Activated naive CD4-positive, alpha-beta T cell treated with anti-CD3 and anti-CD28 coated beads for 36 hours (primary cell): Measurements from ENCODE around the gene TMA7B. TPM values are rescaled to one million over a fixed set of nuclear protein-coding genes. Genes with fewer than 3 reads are reported as not detected.

Experiments
- CTCF ChIA-PET: fragments of 350-600 bp; sonication (Branson Sonifier 250); formaldehyde crosslinking; loops from one replicate; lab custom pipeline; 2021; ENCODE audit warnings: antibody characterized with exemption; lab: Charles Lee
- DNase-seq: peaks from one replicate; pipeline ENCODE4 v3.0.0-alpha.2; 2020
- H3K27ac Mint-ChIP-seq: one replicate; pipeline ENCODE4 v1.8.0; 2021; ENCODE audit warnings: mild to moderate bottlenecking, mixed read lengths
- H3K27me3 Mint-ChIP-seq: one replicate; pipeline ENCODE4 v1.8.0; 2021; ENCODE audit warnings: low read depth, mixed read lengths
- H3K36me3 Mint-ChIP-seq: one replicate; pipeline ENCODE4 v1.8.0; 2021; ENCODE audit warnings: low read depth, mixed read lengths
- H3K4me1 Mint-ChIP-seq: one replicate; pipeline ENCODE4 v1.8.0; 2021; ENCODE audit warnings: low read depth, mixed read lengths
- H3K4me3 Mint-ChIP-seq: one replicate; pipeline ENCODE4 v1.8.0; 2021; ENCODE audit warnings: mild to moderate bottlenecking, moderate library complexity, mixed read lengths
- H3K9me3 Mint-ChIP-seq: one replicate; pipeline ENCODE4 v1.8.0; 2021; ENCODE audit warnings: mixed read lengths
- intact Hi-C: fragments of 100-400 bp; cut with micrococcal nuclease; formaldehyde crosslinking; loops from one replicate; pipeline ENCODE4 v1.15.1; 2023
- total RNA-seq, 2 experiments: library from RNA; stranded (reverse); gene quantifications; one replicate each; pipeline ENCODE4 v1.2.3, GENCODE V29; 2021

TMA7B gene
- total RNA-seq, 2 experiments from 2014 or later: 1.1 to 1.5 TPM

GRCh38 chr22:39933741-39934140, 26.5 kb upstream of the TMA7B start:
- H3K4me1 Mint-ChIP-seq: peaks cover 55% of the 10 kb centered on the region
- peak overlapping the region; percentile 78 for H3K4me3 Mint-ChIP-seq
- no peaks in the 10 kb centered on the region for H3K36me3 Mint-ChIP-seq
- DNase-seq: peak; percentile 36
- H3K9me3 Mint-ChIP-seq: no peaks in the 10 kb centered on the region
- CTCF ChIA-PET: interaction anchor here (0.5 to 3.5 kb wide), 13 partner anchors 9 to 91 kb away, joined by 3 to 23 read pairs (median 7); no protein-coding TSS in a partner anchor
- no peak overlapping the region for H3K27ac Mint-ChIP-seq
- no peaks in the 10 kb centered on the region for H3K27me3 Mint-ChIP-seq
- intact Hi-C loops: loop anchor here (2.0 to 5.0 kb wide), 2 partner anchors 13 to 244 kb away; partner anchors contain the start of gene TNRC6B

GRCh38 chr22:39935116-39935515, 25.1 kb upstream of the TMA7B start:
- no peaks in the 10 kb centered on the region for H3K27me3 Mint-ChIP-seq
- peak overlapping the region; percentile 78 for H3K4me3 Mint-ChIP-seq
- no peaks in the 10 kb centered on the region for H3K36me3 Mint-ChIP-seq
- no peaks in the 10 kb centered on the region for H3K9me3 Mint-ChIP-seq
- intact Hi-C loops: loop anchor here (1.0 to 5.0 kb wide), 3 partner anchors 8 to 33 kb away; partner anchors contain the start of gene GRAP2
- CTCF ChIA-PET: interaction anchor here (0.6 to 3.5 kb wide), 9 partner anchors 9 to 401 kb away, joined by 3 to 23 read pairs (median 3); no protein-coding TSS in a partner anchor
- H3K4me1 Mint-ChIP-seq: peaks cover 67% of the 10 kb centered on the region
- H3K27ac Mint-ChIP-seq: no peak overlapping the region
- no peak for DNase-seq

- CTCF ChIA-PET: interaction anchor here (0.6 to 3.5 kb wide), 8 partner anchors 9 to 402 kb away, joined by 3 to 23 read pairs (median 3); no protein-coding TSS in a partner anchor
- no peaks in the 10 kb centered on the region for H3K27me3 Mint-ChIP-seq
- no peak overlapping the region for H3K27ac Mint-ChIP-seq
- no peaks in the 10 kb centered on the region for H3K36me3 Mint-ChIP-seq
- H3K4me1 Mint-ChIP-seq: peaks cover 72% of the 10 kb centered on the region
- H3K4me3 Mint-ChIP-seq: peak overlapping the region; percentile 78
- intact Hi-C loops: loop anchor here (1.0 to 5.0 kb wide), 3 partner anchors 8 to 33 kb away; partner anchors contain the start of gene GRAP2
- no peaks in the 10 kb centered on the region for H3K9me3 Mint-ChIP-seq
- DNase-seq: no peak
Measured at GRCh38 chr22:39935612-39936011, 24.6 kb upstream of the TMA7B start.

DNA sequence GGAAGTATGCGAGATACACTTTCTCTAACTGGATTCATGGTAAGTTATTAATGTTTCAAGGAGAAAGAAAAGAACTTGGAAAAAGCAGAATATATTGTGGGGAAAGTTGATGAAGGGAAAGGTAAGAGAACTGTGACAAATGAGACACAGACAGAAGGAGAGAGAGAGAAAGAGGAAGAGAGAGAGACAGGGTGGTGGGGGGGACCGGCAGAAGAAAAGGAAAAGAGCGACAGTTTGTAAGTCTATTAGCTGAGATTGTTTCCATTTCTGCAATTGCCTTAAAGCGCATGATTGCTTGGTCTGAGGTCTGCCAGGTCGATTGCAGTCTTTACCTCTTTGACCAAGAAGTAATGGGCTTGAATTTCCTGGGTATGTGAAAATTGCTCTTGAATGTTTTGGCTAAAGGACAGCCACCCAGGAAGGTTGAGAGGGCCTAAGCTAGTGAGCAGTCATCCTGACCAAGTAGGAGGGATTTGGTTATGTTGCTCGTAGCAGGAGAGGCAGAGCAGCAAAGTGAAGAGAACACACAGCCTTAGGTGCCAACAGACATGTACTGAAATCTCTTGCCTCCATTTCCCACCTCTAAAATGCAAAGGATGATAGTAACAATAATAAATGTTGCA, 23.6 kb upstream of the TMA7B start:
- Mint-ChIP-seq H3K36me3 (no peaks in the 10 kb centered on the region), H3K27me3 (no peaks in the 10 kb centered on the region), H3K9me3 (no peaks in the 10 kb centered on the region), H3K27ac (no peak overlapping the region), H3K4me1 (peaks cover 80% of the 10 kb centered on the region), H3K4me3 (peak overlapping the region; percentile 78)
- CTCF ChIA-PET: interaction anchor here (1.0 to 1.5 kb wide), 6 partner anchors 8 to 88 kb away, joined by 3 to 8 read pairs (median 4); no protein-coding TSS in a partner anchor
- no peak for DNase-seq
- intact Hi-C loops: loop anchor here (5.0 kb wide), 1 partner anchor 34 kb away; the partner anchor contains the start of gene GRAP2

DNA sequence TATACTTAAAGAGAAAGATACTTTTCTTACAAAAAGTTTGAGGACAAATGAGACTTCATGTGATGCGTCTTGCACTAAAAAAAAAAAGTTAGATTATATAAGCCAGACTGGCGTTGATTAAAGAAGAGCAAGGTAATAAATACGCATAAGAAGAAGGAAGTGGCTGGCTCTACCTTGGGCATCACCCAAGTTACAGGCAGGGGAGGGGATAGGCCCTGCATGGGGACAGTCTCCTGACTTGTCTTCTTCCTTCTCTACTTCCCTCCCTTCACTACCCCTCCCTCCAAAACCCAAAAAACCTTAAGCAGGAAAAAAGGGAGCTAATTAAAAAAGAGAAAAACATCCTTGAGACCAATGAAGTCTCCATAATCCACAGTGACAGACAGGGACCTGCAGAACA, 22.3 kb upstream of the TMA7B start:
- Mint-ChIP-seq H3K4me3 (peak overlapping the region; percentile 61), H3K27me3 (no peaks in the 10 kb centered on the region), H3K36me3 (no peaks in the 10 kb centered on the region), H3K9me3 (no peaks in the 10 kb centered on the region), H3K27ac (no peak overlapping the region), H3K4me1 (peaks cover 88% of the 10 kb centered on the region)
- peak; percentile 47 for DNase-seq
- CTCF ChIA-PET: interaction anchor here (0.6 to 1.4 kb wide), 10 partner anchors 9 to 526 kb away, joined by 3 to 6 read pairs (median 3); no protein-coding TSS in a partner anchor
- intact Hi-C loops: loop anchor here (2.0 to 5.0 kb wide), 2 partner anchors 17 to 36 kb away; partner anchors contain the start of gene GRAP2

GRCh38 chr22:39938509-39939111, 21.6 kb upstream of the TMA7B start:
- intact Hi-C loops: loop anchor here (2.0 to 5.0 kb wide), 2 partner anchors 16 to 36 kb away; partner anchors contain the start of gene GRAP2
- peak overlapping the region; percentile 61 for H3K4me3 Mint-ChIP-seq
- H3K9me3 Mint-ChIP-seq: no peaks in the 10 kb centered on the region
- peaks cover 90% of the 10 kb centered on the region for H3K4me1 Mint-ChIP-seq
- peak; percentile 78 for DNase-seq
- no peaks in the 10 kb centered on the region for H3K27me3 Mint-ChIP-seq
- no peaks in the 10 kb centered on the region for H3K36me3 Mint-ChIP-seq
- CTCF ChIA-PET: interaction anchor here (0.7 to 1.3 kb wide), 9 partner anchors 8 to 527 kb away, joined by 3 to 6 read pairs (median 3); no protein-coding TSS in a partner anchor
- H3K27ac Mint-ChIP-seq: no peak overlapping the region

GRCh38 chr22:39939830-39940229, 20.4 kb upstream of the TMA7B start:
- intact Hi-C loops: loop anchor here (1.0 to 10.0 kb wide), 8 partner anchors 9 to 1345 kb away; partner anchors contain the start of genes GRAP2, RANGAP1 and RPS19BP1
- CTCF ChIA-PET: interaction anchor here (1.1 to 1.3 kb wide), 2 partner anchors 15 to 30 kb away, joined by 3 read pairs; no protein-coding TSS in a partner anchor
- Mint-ChIP-seq H3K36me3 (no peaks in the 10 kb centered on the region), H3K27ac (peak overlapping the region; percentile 95), H3K27me3 (no peaks in the 10 kb centered on the region), H3K4me3 (peak overlapping the region; percentile 34), H3K4me1 (peaks cover 90% of the 10 kb centered on the region), H3K9me3 (no peaks in the 10 kb centered on the region)
- no peak for DNase-seq

GRCh38 chr22:39940757-39941305, 19.4 kb upstream of the TMA7B start:
- no peak for DNase-seq
- H3K4me3 Mint-ChIP-seq: peak overlapping the region; percentile 33
- intact Hi-C loops: loop anchor here (1.0 to 10.0 kb wide), 6 partner anchors 10 to 1344 kb away; partner anchors contain the start of genes RANGAP1 and RPS19BP1

GRCh38 chr22:39941601-39942000, 18.6 kb upstream of the TMA7B start:
- CTCF ChIA-PET: interaction anchor here (0.7 to 2.8 kb wide), 6 partner anchors 9 to 83 kb away, joined by 3 to 23 read pairs (median 16); no protein-coding TSS in a partner anchor

More at GRCh38 chr22:39940757-39941305, 19.4 kb upstream of the TMA7B start:
- no peaks in the 10 kb centered on the region for H3K36me3 Mint-ChIP-seq
- H3K9me3 Mint-ChIP-seq: no peaks in the 10 kb centered on the region
- H3K27ac Mint-ChIP-seq: peak overlapping the region; percentile 95
- no peaks in the 10 kb centered on the region for H3K27me3 Mint-ChIP-seq
- CTCF ChIA-PET: interaction anchor here (2.8 kb wide), 2 partner anchors 8 to 84 kb away, joined by 20 to 23 read pairs; no protein-coding TSS in a partner anchor
- peaks cover 93% of the 10 kb centered on the region for H3K4me1 Mint-ChIP-seq

GRCh38 chr22:39942439-39943230, 17.6 kb upstream of the TMA7B start:
- H3K4me1 Mint-ChIP-seq: peaks cover 95% of the 10 kb centered on the region
- no peaks in the 10 kb centered on the region for H3K9me3 Mint-ChIP-seq
- H3K4me3 Mint-ChIP-seq: peak overlapping the region; percentile 34
- H3K27me3 Mint-ChIP-seq: no peaks in the 10 kb centered on the region
- intact Hi-C loops: loop anchor here (2.0 to 10.0 kb wide), 2 partner anchors 52 to 1342 kb away; partner anchors contain the start of genes FAM83F and RANGAP1
- H3K27ac Mint-ChIP-seq: peak overlapping the region; percentile 95
- no peaks in the 10 kb centered on the region for H3K36me3 Mint-ChIP-seq
- DNase-seq: no peak
- CTCF ChIA-PET: interaction anchor here (0.5 to 2.8 kb wide), 19 partner anchors 9 to 414 kb away, joined by 3 to 23 read pairs (median 4); no protein-coding TSS in a partner anchor

More at GRCh38 chr22:39941601-39942000, 18.6 kb upstream of the TMA7B start:
- intact Hi-C loops: loop anchor here (2.0 to 10.0 kb wide), 5 partner anchors 83 to 1343 kb away; partner anchors contain the start of genes RANGAP1 and RPS19BP1
- Mint-ChIP-seq H3K27ac (peak overlapping the region; percentile 95), H3K27me3 (no peaks in the 10 kb centered on the region), H3K4me3 (no peak overlapping the region), H3K4me1 (peaks cover 95% of the 10 kb centered on the region), H3K9me3 (no peaks in the 10 kb centered on the region), H3K36me3 (no peaks in the 10 kb centered on the region)
- DNase-seq: no peak
